ENCODE measurements around the gene HNRNPM. TPM values are rescaled to one million over a fixed set of nuclear protein-coding genes. Genes with fewer than 3 reads are reported as not detected.
"Not testable (repeated sequence)": the region's sequence is repeated elsewhere in the genome, so short reads cannot be mapped to it uniquely, and the experiment has no call there.

HNRNPM gene
- total RNA-seq = 100 to 1,000 TPM; 348 to 358 TPM

GRCh38 chr19:8444677-8445487, at the start of gene HNRNPM:
Gene HNRNPM (plus strand): TSS chr19:8444975. CDS start chr19:8444999, 24 bp downstream.
- peak; percentile 100 for DNase-seq
- Mint-ChIP-seq H3K4me3 (peak within 1 kb of the TSS; percentile 97), H3K36me3 (peaks cover 30% of the 10 kb centered on the region), H3K27me3 (no peaks in the 10 kb centered on the region), H3K27ac (peak within 1 kb of the TSS; percentile 97), H3K9me3 (no peaks in the 10 kb centered on the region), H3K4me1 (peaks cover 36% of the 10 kb centered on the region)

GRCh38 chr19:8395621-8396082, 49.1 kb upstream of the HNRNPM start:
- Mint-ChIP-seq H3K9me3 (no peaks in the 10 kb centered on the region), H3K27me3 (no peaks in the 10 kb centered on the region), H3K4me1 (peaks cover 34% of the 10 kb centered on the region), H3K36me3 (peaks cover 7% of the 10 kb centered on the region), H3K4me3 (no peak overlapping the region), H3K27ac (no peak overlapping the region)
- DNase-seq = no peak

GRCh38 chr19:8396185-8396562, 48.6 kb upstream of the HNRNPM start:
- Mint-ChIP-seq H3K27me3 (no peaks in the 10 kb centered on the region), H3K4me1 (peaks cover 29% of the 10 kb centered on the region), H3K4me3 (no peak overlapping the region), H3K36me3 (peaks cover 7% of the 10 kb centered on the region), H3K9me3 (no peaks in the 10 kb centered on the region), H3K27ac (peak overlapping the region; percentile 57)
- no peak for DNase-seq

GRCh38 chr19:8396563-8397203, 48.1 kb upstream of the HNRNPM start:
- Mint-ChIP-seq H3K4me1 (peaks cover 26% of the 10 kb centered on the region), H3K27ac (peak overlapping the region; percentile 76), H3K27me3 (no peaks in the 10 kb centered on the region), H3K9me3 (no peaks in the 10 kb centered on the region), H3K4me3 (no peak overlapping the region), H3K36me3 (peaks cover 7% of the 10 kb centered on the region)
- DNase-seq = peak; percentile 81

- DNase-seq = no peak
- peaks cover 20% of the 10 kb centered on the region for H3K4me1 Mint-ChIP-seq
- no peak overlapping the region for H3K4me3 Mint-ChIP-seq
- H3K27ac Mint-ChIP-seq = peak overlapping the region; percentile 76
- peaks cover 7% of the 10 kb centered on the region for H3K36me3 Mint-ChIP-seq
- H3K9me3 Mint-ChIP-seq = no peaks in the 10 kb centered on the region
- no peaks in the 10 kb centered on the region for H3K27me3 Mint-ChIP-seq
Measured at GRCh38 chr19:8397271-8397670, 47.5 kb upstream of the HNRNPM start.

- Mint-ChIP-seq H3K27ac (no peak overlapping the region), H3K36me3 (peaks cover 7% of the 10 kb centered on the region), H3K9me3 (no peaks in the 10 kb centered on the region), H3K27me3 (no peaks in the 10 kb centered on the region), H3K4me3 (no peak overlapping the region), H3K4me1 (peaks cover 18% of the 10 kb centered on the region)
- no peak for DNase-seq
Measured at GRCh38 chr19:8397746-8398310, 46.9 kb upstream of the HNRNPM start.

GRCh38 chr19:8398311-8398771, 46.4 kb upstream of the HNRNPM start:
- peaks cover 15% of the 10 kb centered on the region for H3K4me1 Mint-ChIP-seq
- H3K4me3 Mint-ChIP-seq = no peak overlapping the region
- DNase-seq = no peak
- no peaks in the 10 kb centered on the region for H3K27me3 Mint-ChIP-seq
- H3K36me3 Mint-ChIP-seq = peaks cover 7% of the 10 kb centered on the region
- no peaks in the 10 kb centered on the region for H3K9me3 Mint-ChIP-seq
- no peak overlapping the region for H3K27ac Mint-ChIP-seq

- Mint-ChIP-seq H3K27me3 (no peaks in the 10 kb centered on the region), H3K4me1 (peaks cover 14% of the 10 kb centered on the region)
Measured at GRCh38 chr19:8399681-8400188, 45.0 kb upstream of the HNRNPM start.

GRCh38 chr19:8401981-8402411, 42.8 kb upstream of the HNRNPM start:
- no peak overlapping the region for H3K4me3 Mint-ChIP-seq
- peaks cover 5% of the 10 kb centered on the region for H3K4me1 Mint-ChIP-seq
- H3K36me3 Mint-ChIP-seq = peaks cover 6% of the 10 kb centered on the region
- no peaks in the 10 kb centered on the region for H3K27me3 Mint-ChIP-seq
- DNase-seq = no peak
- H3K9me3 Mint-ChIP-seq = no peaks in the 10 kb centered on the region
- H3K27ac Mint-ChIP-seq = no peak overlapping the region

More at GRCh38 chr19:8399681-8400188, 45.0 kb upstream of the HNRNPM start:
- H3K9me3 Mint-ChIP-seq = no peaks in the 10 kb centered on the region
- no peak overlapping the region for H3K27ac Mint-ChIP-seq
- peaks cover 7% of the 10 kb centered on the region for H3K36me3 Mint-ChIP-seq
- DNase-seq = no peak
- no peak overlapping the region for H3K4me3 Mint-ChIP-seq

- H3K27ac Mint-ChIP-seq = no peak overlapping the region
- no peak overlapping the region for H3K4me3 Mint-ChIP-seq
- H3K27me3 Mint-ChIP-seq = no peaks in the 10 kb centered on the region
- peaks cover 6% of the 10 kb centered on the region for H3K36me3 Mint-ChIP-seq
- DNase-seq = no peak
- H3K9me3 Mint-ChIP-seq = no peaks in the 10 kb centered on the region
- H3K4me1 Mint-ChIP-seq = no peaks in the 10 kb centered on the region
Measured at GRCh38 chr19:8403098-8403819, 41.5 kb upstream of the HNRNPM start.

- Mint-ChIP-seq H3K36me3 (peaks cover 6% of the 10 kb centered on the region), H3K4me1 (no peaks in the 10 kb centered on the region), H3K27ac (no peak overlapping the region), H3K9me3 (no peaks in the 10 kb centered on the region), H3K27me3 (no peaks in the 10 kb centered on the region), H3K4me3 (no peak overlapping the region)
- DNase-seq = no peak
Measured at GRCh38 chr19:8403820-8404109, 41.0 kb upstream of the HNRNPM start.

GRCh38 chr19:8404391-8405151, 40.2 kb upstream of the HNRNPM start:
- H3K4me1 Mint-ChIP-seq = no peaks in the 10 kb centered on the region
- H3K27me3 Mint-ChIP-seq = no peaks in the 10 kb centered on the region
- H3K27ac Mint-ChIP-seq = no peak overlapping the region
- H3K36me3 Mint-ChIP-seq = peaks cover 6% of the 10 kb centered on the region
- no peak for DNase-seq
- no peak overlapping the region for H3K4me3 Mint-ChIP-seq
- H3K9me3 Mint-ChIP-seq = no peaks in the 10 kb centered on the region

- DNase-seq, H3K9me3 Mint-ChIP-seq, H3K27me3 Mint-ChIP-seq, H3K36me3 Mint-ChIP-seq, H3K4me1 Mint-ChIP-seq, H3K4me3 Mint-ChIP-seq, H3K27ac Mint-ChIP-seq: not testable (repeated sequence)
Measured at GRCh38 chr19:8410718-8411117, 34.1 kb upstream of the HNRNPM start.

All from activated naive CD8-positive, alpha-beta T cell treated with anti-CD3 and anti-CD28 coated beads for 36 hours (primary cell).